GM10266 (cell line): ENCODE results near the gene SEMA6D.

ENCODE experiments used
- DNase-seq: peaks from one replicate; pipeline ENCODE4 v3.0.0; 2012; ENCODE audit errors: extremely low spot score
- TF ChIP-seq, protein P1 (sequence below): IDR thresholded peaks from 2 replicates; pipeline ENCODE4 v1.5.1; 2012; ENCODE audit warnings: mild to moderate bottlenecking, low read depth; ENCODE audit not compliant: control insufficient read depth, insufficient read depth; ENCODE audit errors: missing control alignments

SEMA6D gene

DNA sequence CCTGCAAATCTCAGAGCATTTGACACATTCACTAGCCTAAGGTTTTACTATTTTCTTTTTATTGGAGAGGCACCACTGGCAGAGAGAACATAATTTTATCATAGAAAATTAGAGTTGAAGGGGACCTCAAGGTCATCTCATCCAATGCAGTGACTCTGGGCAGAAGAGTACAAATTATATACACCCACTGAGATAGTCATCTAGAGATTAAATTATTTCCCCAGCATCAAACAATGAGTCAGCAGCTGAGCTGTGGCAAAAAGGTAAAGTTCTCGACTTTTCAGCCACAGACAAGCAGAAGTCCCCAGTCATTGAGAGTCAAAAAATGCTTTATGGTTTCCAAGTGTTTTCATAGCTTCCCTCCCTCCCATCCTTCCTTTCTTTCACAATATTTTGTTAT is 39.3 kb upstream of the SEMA6D start:
- TF ChIP-seq, protein P1, sequence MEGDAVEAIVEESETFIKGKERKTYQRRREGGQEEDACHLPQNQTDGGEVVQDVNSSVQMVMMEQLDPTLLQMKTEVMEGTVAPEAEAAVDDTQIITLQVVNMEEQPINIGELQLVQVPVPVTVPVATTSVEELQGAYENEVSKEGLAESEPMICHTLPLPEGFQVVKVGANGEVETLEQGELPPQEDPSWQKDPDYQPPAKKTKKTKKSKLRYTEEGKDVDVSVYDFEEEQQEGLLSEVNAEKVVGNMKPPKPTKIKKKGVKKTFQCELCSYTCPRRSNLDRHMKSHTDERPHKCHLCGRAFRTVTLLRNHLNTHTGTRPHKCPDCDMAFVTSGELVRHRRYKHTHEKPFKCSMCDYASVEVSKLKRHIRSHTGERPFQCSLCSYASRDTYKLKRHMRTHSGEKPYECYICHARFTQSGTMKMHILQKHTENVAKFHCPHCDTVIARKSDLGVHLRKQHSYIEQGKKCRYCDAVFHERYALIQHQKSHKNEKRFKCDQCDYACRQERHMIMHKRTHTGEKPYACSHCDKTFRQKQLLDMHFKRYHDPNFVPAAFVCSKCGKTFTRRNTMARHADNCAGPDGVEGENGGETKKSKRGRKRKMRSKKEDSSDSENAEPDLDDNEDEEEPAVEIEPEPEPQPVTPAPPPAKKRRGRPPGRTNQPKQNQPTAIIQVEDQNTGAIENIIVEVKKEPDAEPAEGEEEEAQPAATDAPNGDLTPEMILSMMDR = no peak
- DNase-seq = no peak

DNA sequence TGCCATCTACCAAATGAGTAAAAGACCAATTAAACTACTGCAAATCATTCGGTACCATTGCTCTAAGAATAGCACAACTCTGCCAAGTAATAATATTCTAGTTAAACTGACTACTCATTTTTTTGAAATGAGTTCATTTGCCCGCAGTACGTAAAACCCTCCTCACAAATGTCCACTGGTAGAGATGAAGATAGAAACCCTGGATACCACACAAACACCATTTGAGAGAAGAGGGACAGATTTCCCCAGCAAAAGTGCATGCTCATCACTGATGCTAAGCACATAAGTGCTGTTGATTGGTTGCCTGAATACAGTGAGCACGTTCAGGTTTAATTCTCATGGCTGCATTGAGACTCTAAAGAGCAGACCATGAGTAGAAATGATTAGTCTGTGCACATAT is 34.6 kb upstream of the SEMA6D start:
- DNase-seq = no peak
- TF ChIP-seq, protein P1 = no peak

DNA sequence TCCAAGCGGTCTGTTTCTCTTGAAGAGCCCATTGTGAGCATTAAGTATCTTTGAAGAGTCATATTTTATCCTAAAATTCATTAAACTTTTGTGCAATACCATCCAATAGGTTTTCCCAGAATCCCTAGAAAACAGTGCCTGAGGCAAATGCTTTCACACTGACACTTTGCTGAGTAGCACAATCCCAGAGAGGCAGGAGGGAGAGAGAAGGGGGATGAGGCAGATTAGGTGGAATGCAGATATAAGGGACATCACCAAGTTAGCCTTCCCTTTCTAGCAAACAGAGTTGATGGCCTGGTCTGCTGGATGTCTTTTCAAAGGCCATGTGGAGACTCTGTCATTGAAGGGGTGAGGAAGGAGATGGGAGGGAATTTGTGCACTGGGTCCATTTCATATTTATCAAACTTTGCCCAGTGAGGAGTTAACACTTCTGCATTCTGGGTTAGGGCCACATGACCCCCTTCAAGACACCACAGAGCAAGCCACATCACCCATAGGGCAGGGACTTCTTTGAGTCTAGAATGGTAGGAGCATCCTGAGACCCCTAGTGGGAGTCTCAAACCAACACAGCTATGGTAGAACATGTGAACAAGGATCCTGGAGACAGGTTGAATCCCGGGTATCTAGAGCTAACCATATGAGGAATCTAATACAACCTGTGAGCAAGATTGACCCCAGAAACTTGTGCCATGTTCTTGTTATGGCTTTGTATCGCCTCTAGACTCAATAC is 32.0 kb upstream of the SEMA6D start:
- DNase-seq = no peak
- TF ChIP-seq, protein P1 = no peak

DNA sequence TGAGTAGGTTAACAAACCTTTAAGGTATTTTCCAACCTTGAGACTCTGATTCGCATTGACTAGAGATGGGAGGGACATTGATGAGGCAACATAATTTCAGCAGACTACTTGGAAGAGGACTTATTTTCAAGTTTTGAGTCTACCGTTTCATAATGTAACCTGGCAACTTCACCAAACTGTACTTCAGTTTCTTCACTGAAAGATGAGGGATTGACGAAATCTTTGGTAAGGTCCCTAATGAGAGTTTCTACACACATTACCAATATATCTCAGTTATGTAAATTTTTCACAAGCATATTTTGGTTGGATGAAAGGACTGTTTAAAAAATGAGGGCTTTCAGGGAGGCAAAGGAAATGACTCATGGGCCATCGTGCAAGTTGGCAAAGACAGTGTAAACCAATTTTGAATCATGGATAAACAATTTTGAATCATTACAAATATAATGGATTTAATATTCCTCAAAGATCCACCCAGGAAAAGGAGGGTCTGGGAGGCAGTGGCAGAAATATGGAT is 28.7 kb upstream of the SEMA6D start:
- TF ChIP-seq, protein P1 = no peak
- no peak for DNase-seq

DNA sequence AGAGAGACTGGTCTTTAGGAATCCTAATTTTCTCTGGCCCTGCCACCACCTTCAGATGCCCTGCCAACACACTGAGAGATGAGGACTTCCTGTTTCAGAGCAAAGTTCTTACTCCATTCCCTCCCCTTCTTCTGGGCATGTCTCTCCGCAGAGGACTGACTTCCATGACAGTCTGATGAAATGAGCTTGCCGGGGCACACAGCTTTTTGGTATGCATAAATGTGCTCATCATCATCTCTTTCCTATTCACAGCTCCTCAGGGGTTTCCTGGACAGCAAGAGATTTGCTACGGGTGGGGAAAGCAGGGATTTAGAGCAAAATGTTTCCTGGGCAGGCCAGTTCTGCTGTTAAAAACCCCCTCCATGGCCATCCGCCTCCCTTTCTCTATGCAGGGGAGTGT is 27.6 kb upstream of the SEMA6D start:
- no peak for DNase-seq
- TF ChIP-seq, protein P1 = no peak

DNA sequence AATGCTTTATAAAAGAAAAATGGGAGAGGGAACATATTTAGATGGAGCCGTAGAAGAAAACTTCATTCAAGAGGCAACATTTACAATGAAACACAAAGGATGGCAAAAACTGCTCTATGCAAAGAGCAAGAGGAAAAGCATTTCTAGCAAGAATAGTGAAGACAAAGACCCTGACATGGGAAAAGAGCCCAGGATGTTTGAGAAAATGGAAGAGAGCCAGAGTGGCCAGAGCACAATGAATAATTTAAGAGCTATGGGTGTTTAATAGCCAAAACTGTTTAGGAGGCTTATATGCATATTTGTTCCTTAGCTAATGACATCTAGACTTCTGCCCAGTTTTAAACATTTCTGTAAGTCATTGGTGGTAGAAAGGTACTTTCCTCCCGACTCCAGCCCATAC is 25.4 kb upstream of the SEMA6D start:
- TF ChIP-seq, protein P1 = no peak
- DNase-seq = no peak

DNA sequence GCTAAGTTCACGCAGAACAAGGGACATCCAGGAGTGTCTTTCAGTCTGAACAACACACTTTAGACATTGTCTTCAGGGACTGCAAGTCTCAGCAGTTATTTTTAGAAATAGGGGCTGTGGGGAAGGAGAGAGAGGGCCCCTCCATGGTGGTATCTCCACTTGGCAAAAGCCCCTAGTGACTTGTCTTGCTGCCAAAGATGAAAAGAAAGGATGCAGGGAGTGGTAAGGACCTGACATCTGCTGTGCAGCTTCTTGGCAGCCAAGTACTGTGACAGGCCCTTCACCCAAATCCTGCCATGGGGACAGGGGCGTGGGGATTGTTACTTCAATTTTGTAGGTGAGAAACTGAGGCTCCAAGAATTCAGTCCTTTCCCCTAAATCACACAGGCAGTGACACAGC is 21.0 kb upstream of the SEMA6D start:
- TF ChIP-seq, protein P1 = no peak
- DNase-seq = no peak
